Stimulated activated CD8-positive, alpha-beta memory T cell treated with anti-CD3 and anti-CD28 coated beads, Interleukin-7, amount 100 ng/mL, for 1 hour (primary cell): ENCODE measurements around the gene GXYLT2.

Source experiments
- DNase-seq, 2 donors: peaks; one replicate each; pipeline ENCODE4 v3.0.0-alpha.2; 2020; ENCODE audit warnings: low read depth in 2 of 2

Gene GXYLT2

GRCh38 chr3:72932416-72932815 lies 44.6 kb downstream of the GXYLT2 start:
- DNase-seq, result no peak

GRCh38 chr3:72938471-72939265 lies 50.8 kb downstream of the GXYLT2 start:
- no peak for DNase-seq

GRCh38 chr3:72941245-72941644 lies 53.4 kb downstream of the GXYLT2 start:
- no peak for DNase-seq

GRCh38 chr3:72942427-72942826 lies 54.6 kb downstream of the GXYLT2 start:
- DNase-seq, result no peak

- no peak for DNase-seq
Measured at GRCh38 chr3:72944696-72945095, 56.9 kb downstream of the GXYLT2 start.

GRCh38 chr3:72947715-72948490 lies 60.1 kb downstream of the GXYLT2 start:
- no peak for DNase-seq

GRCh38 chr3:72949016-72949415 lies 61.2 kb downstream of the GXYLT2 start:
- DNase-seq, result no peak

- no peak for DNase-seq
Measured at GRCh38 chr3:72950372-72950771, 62.5 kb downstream of the GXYLT2 start.

GRCh38 chr3:72950801-72951200 lies 63.0 kb downstream of the GXYLT2 start:
- no peak for DNase-seq

- no peak for DNase-seq
Measured at GRCh38 chr3:72951259-72951722, 63.4 kb downstream of the GXYLT2 start.

GRCh38 chr3:72953325-72953956 lies 65.6 kb downstream of the GXYLT2 start:
- no peak for DNase-seq

- DNase-seq, result no peak
Measured at GRCh38 chr3:72957297-72957696, 69.5 kb downstream of the GXYLT2 start.

GRCh38 chr3:72959336-72959735 lies 71.5 kb downstream of the GXYLT2 start:
- DNase-seq, result no peak

GRCh38 chr3:72960812-72961518 lies 73.1 kb downstream of the GXYLT2 start:
- DNase-seq, result no peak

GRCh38 chr3:72961752-72962151 lies 73.9 kb downstream of the GXYLT2 start:
- DNase-seq, result no peak

- no peak for DNase-seq
Measured at GRCh38 chr3:72962317-72962716, 74.5 kb downstream of the GXYLT2 start.

GRCh38 chr3:72964633-72965032 lies 76.8 kb downstream of the GXYLT2 start:
- DNase-seq, result no peak

- DNase-seq, result no peak
Measured at GRCh38 chr3:72968266-72968664, 80.4 kb downstream of the GXYLT2 start.

GRCh38 chr3:72969766-72970165 lies 81.9 kb downstream of the GXYLT2 start:
- no peak for DNase-seq

- no peak for DNase-seq
Measured at GRCh38 chr3:72970942-72971341, 83.1 kb downstream of the GXYLT2 start.

GRCh38 chr3:72972706-72973030 lies 84.8 kb downstream of the GXYLT2 start:
- no peak for DNase-seq
